Peyer's patch (tissue), 4 donors: ENCODE measurements around the gene GRID2IP. TPM values are rescaled to one million over a fixed set of nuclear protein-coding genes. Genes with fewer than 3 reads are reported as not detected.

Experiments
- DNase-seq, 3 donors: peaks; one replicate each; pipeline ENCODE4 v3.0.0-alpha.2; 2017 to 2019
- H3K27ac ChIP-seq, 4 donors: fragments of 200-600 bp; sonication (generic); one replicate each; pipeline ENCODE4 v1.5.1; 2016 to 2019
- H3K27me3 ChIP-seq, 2 donors: fragments of 200-600 bp; sonication (generic); one replicate each; pipeline ENCODE4 v1.5.1; 2019
- H3K36me3 ChIP-seq, 3 donors: fragments of 200-600 bp; sonication (generic); one replicate each; pipeline ENCODE4 v1.5.1; 2016 to 2019
- H3K4me1 ChIP-seq, 4 donors: fragments of 200-600 bp; sonication (generic); one replicate each; pipeline ENCODE4 v1.5.1; 2016 to 2019
- H3K4me3 ChIP-seq, 4 donors: fragments of 200-600 bp; sonication (generic); 1 replicate in 3 of 4; 2 replicates in 1 of 4; pipeline ENCODE4 v1.5.1; 2016 to 2019; ENCODE audit warnings: mild to moderate bottlenecking in 1 of 4
- H3K9me3 ChIP-seq, 4 donors: fragments of 200-600 bp; sonication (generic); one replicate each; pipeline ENCODE4 v1.5.1; 2016 to 2019; ENCODE audit warnings: mild to moderate bottlenecking in 1 of 4
- POLR2A ChIP-seq, 2 donors: fragments of 450-650 bp; IDR thresholded peaks; one replicate each; pipeline ENCODE4 v1.5.1; 2017; ENCODE audit warnings: antibody characterized with exemption in 2 of 2, mild to moderate bottlenecking in 2 of 2, moderate library complexity in 2 of 2
- total RNA-seq, 4 donors: library from RNA; depleted of rRNA; stranded (reverse); fragments of >200 nt; gene quantifications; one replicate each; pipeline ENCODE4 v1.1.0, GENCODE V29; 2016
- TF ChIP-seq, protein P1 (sequence below), 6 experiments: fragments of 450-650 bp in 4 of 6; fragments of 200-600 bp in 2 of 6; sonication (generic) in 1 of 6; IDR thresholded peaks; one replicate each; pipeline ENCODE4 v1.5.1; 2017 to 2019; ENCODE audit warnings: antibody characterized with exemption in 6 of 6, mild to moderate bottlenecking in 3 of 6, moderate library complexity in 1 of 6

GRID2IP gene
- total RNA-seq, 4 donors from 2014 or later: 0.40 to 0.95 (median 0.88) TPM; not detected in 1

DNA sequence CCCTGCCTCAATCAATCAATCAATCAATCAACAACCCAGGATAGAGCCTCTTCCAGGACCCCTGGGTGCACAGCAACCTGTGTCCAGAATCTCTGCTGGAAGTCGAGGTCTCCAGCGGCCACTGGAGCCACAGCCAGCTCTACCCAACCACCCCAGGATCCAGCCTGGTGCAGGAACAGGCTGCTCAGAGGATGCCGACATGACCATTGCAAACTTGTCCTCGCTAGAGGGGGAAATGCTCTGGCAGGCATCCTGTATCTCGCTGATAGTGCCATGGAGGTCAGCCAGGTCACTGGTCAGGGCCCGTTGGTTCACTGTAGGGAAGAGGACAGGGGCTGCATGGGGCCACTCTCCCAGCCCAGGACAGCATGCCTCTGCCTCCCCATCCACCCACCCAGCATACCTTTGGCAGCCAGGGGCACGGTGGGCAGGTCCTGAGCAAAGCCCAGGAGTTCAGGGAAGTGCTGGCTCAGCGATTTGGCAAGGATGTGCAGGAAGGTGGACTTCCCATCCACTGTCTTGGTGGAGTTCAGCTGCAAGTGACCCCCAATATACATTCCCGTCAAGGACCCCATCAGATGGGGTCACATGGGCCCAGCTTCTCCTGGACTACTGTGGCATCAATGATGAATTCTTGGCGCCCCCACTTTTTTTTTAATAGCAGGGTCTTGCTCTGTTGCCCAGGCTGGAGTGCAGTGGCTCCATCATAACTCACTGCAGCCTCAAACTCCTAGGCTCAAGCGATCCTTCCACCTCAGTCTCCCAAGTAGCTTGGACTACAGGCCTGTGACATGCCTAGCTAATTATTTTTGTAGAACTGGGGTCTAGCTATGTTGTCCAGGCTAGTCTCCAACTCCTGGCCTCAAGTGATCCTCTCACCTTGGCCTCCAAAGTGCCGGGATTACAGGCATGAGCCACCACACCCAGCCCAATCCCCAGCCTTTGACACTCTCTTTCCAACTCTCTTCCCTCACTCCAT lies 49.4 kb downstream of the GRID2IP start:
- no peak for DNase-seq
- Histone ChIP-seq H3K27me3 (no peaks in the 10 kb centered on the region), H3K36me3 (no peaks in the 10 kb centered on the region), H3K4me3 (no peak overlapping the region), H3K4me1 (peaks cover 0 to 14% (median 6%) of the 10 kb centered on the region in 4 donors), H3K9me3 (no peaks in the 10 kb centered on the region), H3K27ac (no peak overlapping the region)
- no peak for TF ChIP-seq POLR2A (IDR thresholded peaks at IDR 0.05)
- TF ChIP-seq, protein P1, sequence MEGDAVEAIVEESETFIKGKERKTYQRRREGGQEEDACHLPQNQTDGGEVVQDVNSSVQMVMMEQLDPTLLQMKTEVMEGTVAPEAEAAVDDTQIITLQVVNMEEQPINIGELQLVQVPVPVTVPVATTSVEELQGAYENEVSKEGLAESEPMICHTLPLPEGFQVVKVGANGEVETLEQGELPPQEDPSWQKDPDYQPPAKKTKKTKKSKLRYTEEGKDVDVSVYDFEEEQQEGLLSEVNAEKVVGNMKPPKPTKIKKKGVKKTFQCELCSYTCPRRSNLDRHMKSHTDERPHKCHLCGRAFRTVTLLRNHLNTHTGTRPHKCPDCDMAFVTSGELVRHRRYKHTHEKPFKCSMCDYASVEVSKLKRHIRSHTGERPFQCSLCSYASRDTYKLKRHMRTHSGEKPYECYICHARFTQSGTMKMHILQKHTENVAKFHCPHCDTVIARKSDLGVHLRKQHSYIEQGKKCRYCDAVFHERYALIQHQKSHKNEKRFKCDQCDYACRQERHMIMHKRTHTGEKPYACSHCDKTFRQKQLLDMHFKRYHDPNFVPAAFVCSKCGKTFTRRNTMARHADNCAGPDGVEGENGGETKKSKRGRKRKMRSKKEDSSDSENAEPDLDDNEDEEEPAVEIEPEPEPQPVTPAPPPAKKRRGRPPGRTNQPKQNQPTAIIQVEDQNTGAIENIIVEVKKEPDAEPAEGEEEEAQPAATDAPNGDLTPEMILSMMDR (IDR thresholded peaks at IDR 0.05): no peak

DNA sequence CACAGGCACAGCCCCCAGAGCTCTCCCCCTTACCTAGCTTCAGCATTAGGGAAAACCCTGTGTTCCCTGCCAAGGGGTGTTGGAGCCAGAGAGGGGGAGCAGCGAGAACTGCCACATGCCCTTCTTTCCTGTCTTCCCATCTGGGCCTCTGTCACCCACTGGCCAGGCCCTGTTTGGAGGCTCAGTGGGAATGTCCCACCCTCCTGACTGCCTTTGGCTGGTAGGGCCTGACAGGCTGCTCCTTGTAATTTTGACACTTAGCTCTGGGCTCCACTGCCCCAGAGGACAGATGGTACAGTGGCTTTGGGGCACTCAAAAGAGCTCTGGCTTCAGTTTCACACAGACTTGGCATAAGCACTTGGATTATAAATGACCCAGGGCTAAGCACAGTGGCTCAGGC lies 50.6 kb downstream of the GRID2IP start:
- H3K4me1 ChIP-seq: peaks cover 0 to 14% (median 6%) of the 10 kb centered on the region in 4 donors
- no peaks in the 10 kb centered on the region for H3K27me3 ChIP-seq
- TF ChIP-seq, protein P1 (IDR thresholded peaks at IDR 0.05): no peak
- TF ChIP-seq POLR2A (IDR thresholded peaks at IDR 0.05): no peak
- no peak overlapping the region for H3K27ac ChIP-seq
- H3K9me3 ChIP-seq: no peaks in the 10 kb centered on the region
- H3K4me3 ChIP-seq: no peak overlapping the region
- no peaks in the 10 kb centered on the region for H3K36me3 ChIP-seq
- DNase-seq: no peak

GRCh38 chr7:6497994-6498393 lies 53.3 kb downstream of the GRID2IP start:
- Histone ChIP-seq H3K36me3 (no peaks in the 10 kb centered on the region), H3K27me3 (no peaks in the 10 kb centered on the region), H3K4me1 (peaks cover 0 to 2% (median under 1%) of the 10 kb centered on the region in 4 donors), H3K27ac (no peak overlapping the region), H3K9me3 (no peaks in the 10 kb centered on the region), H3K4me3 (no peak overlapping the region)
- no peak for TF ChIP-seq POLR2A (IDR thresholded peaks at IDR 0.05)
- TF ChIP-seq, protein P1 (IDR thresholded peaks at IDR 0.05): no peak
- DNase-seq: no peak

- no peaks in the 10 kb centered on the region for H3K4me1 ChIP-seq
- DNase-seq: no peak
- TF ChIP-seq, protein P1 (IDR thresholded peaks at IDR 0.05): no peak
- TF ChIP-seq POLR2A (IDR thresholded peaks at IDR 0.05): no peak
- no peaks in the 10 kb centered on the region for H3K9me3 ChIP-seq
- H3K36me3 ChIP-seq: no peaks in the 10 kb centered on the region
- H3K27ac ChIP-seq: no peak overlapping the region
- H3K27me3 ChIP-seq: no peaks in the 10 kb centered on the region
- no peak overlapping the region for H3K4me3 ChIP-seq
Observed at GRCh38 chr7:6497637-6497905, 53.7 kb downstream of the GRID2IP start.

GRCh38 chr7:6496842-6497636 lies 54.2 kb downstream of the GRID2IP start:
- no peak for TF ChIP-seq POLR2A (IDR thresholded peaks at IDR 0.05)
- TF ChIP-seq, protein P1 (IDR thresholded peaks at IDR 0.05): no peak
- Histone ChIP-seq H3K4me1 (no peaks in the 10 kb centered on the region), H3K36me3 (no peaks in the 10 kb centered on the region), H3K27ac (no peak overlapping the region), H3K4me3 (no peak overlapping the region), H3K9me3 (no peaks in the 10 kb centered on the region), H3K27me3 (no peaks in the 10 kb centered on the region)
- no peak for DNase-seq
